K562 treated with DMSO at 1 percent for 24 hours (cell line): ENCODE data around the gene ZNF273. TPM values are rescaled to one million over a fixed set of nuclear protein-coding genes. Genes with fewer than 3 reads are reported as not detected.

Source experiments
- total RNA-seq: library from RNA; unstranded; fragments of 300-600 nt; gene quantifications from 2 replicates; pipeline ENCODE4 v1.2.3, GENCODE V29; 2022; ENCODE audit warnings: low read depth; ENCODE audit not compliant: insufficient read depth

The ZNF273 gene
- 4.4 and 4.7 TPM in 2 replicates for total RNA-seq

DNA sequence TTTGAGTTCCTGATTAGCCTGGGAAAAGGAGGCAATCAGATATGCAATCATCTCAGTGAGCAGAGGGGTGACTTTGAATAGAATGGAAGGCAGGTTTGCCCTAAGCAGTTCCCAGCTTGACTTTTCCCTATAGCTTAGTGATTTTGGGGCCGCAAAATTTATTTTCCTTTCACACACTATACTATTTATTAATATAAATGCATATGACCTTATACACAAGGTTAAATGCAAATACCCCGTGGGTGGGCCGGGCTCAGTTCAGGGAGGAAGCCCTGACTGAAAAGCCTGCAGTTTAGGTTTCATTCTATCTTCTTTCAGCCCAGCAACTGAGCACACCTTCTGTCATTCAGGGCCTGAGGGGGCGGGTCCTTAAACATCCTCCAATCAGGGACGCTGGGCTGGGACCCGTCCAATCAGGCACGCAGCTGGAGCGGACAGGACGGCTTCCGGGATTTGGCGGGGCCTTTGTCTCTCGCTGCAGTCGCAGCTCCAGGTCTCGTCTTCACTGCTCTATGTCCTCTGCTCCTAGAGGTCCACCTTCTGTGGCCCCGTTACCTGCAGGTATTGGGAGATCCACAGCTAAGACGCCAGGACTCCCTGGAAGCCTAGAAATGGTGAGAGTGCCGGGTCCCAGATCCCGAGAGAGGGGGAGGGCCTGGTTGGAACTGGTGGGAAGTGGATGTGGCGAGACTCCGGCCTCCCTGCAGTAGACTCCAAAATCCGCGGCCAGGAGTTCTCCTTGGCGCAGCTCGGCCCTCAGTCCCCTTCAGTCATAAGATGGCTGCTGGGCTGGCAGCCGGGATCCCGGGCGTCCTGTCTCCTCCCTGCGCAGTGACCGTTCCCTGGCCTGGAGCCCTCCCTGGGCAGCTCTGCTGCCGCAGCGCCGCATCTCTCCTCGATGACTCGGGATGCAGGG is at the start of gene ZNF273:
ZNF273 (plus strand) TSS at position 468 of the 916 bp plus-strand sequence; CDS start at position 513, 45 bp downstream.

Other genes starting within 250 kb of the ZNF273 start
- gene ZNF107, start 237.1 kb upstream of the ZNF273 start, total RNA-seq, result 2.4 and 2.5 TPM in 2 replicates
- gene ZNF138, start 108.8 kb upstream of the ZNF273 start, total RNA-seq, result 8.3 and 10.0 TPM in 2 replicates
- gene ZNF117, start 87.8 kb downstream of the ZNF273 start, total RNA-seq, result 3.2 and 3.3 TPM in 2 replicates
- gene ERV3-1, start 103.4 kb downstream of the ZNF273 start, total RNA-seq, result 11.9 and 13.7 TPM in 2 replicates